Loucy (cell line): ENCODE data around the gene PRR5L.

Source experiments
- H2AFZ ChIP-seq: fragments of 200-600 bp; sonication (generic); 2 replicates; pipeline ENCODE4 v1.6.0; 2016; ENCODE audit warnings: antibody characterized with exemption, mild to moderate bottlenecking, low read length, moderate library complexity
- H3F3A ChIP-seq: fragments of 200-600 bp; 2 replicates; pipeline ENCODE4 v1.6.0; 2016; ENCODE audit warnings: antibody characterized with exemption, low read depth, mild to moderate bottlenecking
- H3K27me3 ChIP-seq: fragments of 200-600 bp; sonication (generic); 2 replicates; pipeline ENCODE4 v1.6.1; 2014; ENCODE audit warnings: low read length, mild to moderate bottlenecking; ENCODE audit not compliant: insufficient read depth, poor library complexity, severe bottlenecking
- H3K36me3 ChIP-seq: fragments of 200-600 bp; sonication (generic); 2 replicates; pipeline ENCODE4 v1.6.1; 2016; ENCODE audit warnings: low read length; ENCODE audit not compliant: insufficient read depth
- H3K4me1 ChIP-seq: fragments of 200-600 bp; sonication (generic); 2 replicates; pipeline ENCODE4 v1.5.1; 2014; ENCODE audit warnings: low read length, mild to moderate bottlenecking; ENCODE audit not compliant: insufficient read depth, poor library complexity, severe bottlenecking
- H3K4me2 ChIP-seq: fragments of 200-600 bp; sonication (generic); 2 replicates; pipeline ENCODE4 v1.6.0; 2014; ENCODE audit warnings: antibody characterized with exemption, low read length, low read depth, mild to moderate bottlenecking; ENCODE audit not compliant: poor library complexity, severe bottlenecking
- H3K4me3 ChIP-seq: fragments of 200-600 bp; sonication (generic); 2 replicates; pipeline ENCODE4 v1.5.1; 2014; ENCODE audit warnings: low read length, mild to moderate bottlenecking, mixed read lengths; ENCODE audit not compliant: poor library complexity, severe bottlenecking
- H3K79me2 ChIP-seq: fragments of 200-600 bp; sonication (generic); 2 replicates; pipeline ENCODE4 v1.6.1; 2014; ENCODE audit warnings: low read length; ENCODE audit not compliant: insufficient read depth
- H3K9ac ChIP-seq: fragments of 200-600 bp; sonication (generic); 2 replicates; pipeline ENCODE4 v1.6.0; 2014; ENCODE audit warnings: mild to moderate bottlenecking, low read depth, low read length, moderate library complexity; ENCODE audit not compliant: poor library complexity, severe bottlenecking
- H3K9me2 ChIP-seq: fragments of 200-600 bp; sonication (generic); replicated peaks from 2 replicates; pipeline ENCODE4 v1.6.1; 2016; ENCODE audit warnings: low read depth, low read length, mixed read lengths
- H3K9me3 ChIP-seq: fragments of 200-600 bp; sonication (generic); 2 replicates; pipeline ENCODE4 v1.6.1; 2014; ENCODE audit warnings: mild to moderate bottlenecking, antibody characterized with exemption, low read length, low read depth; ENCODE audit not compliant: insufficient read depth
- H4K20me1 ChIP-seq: fragments of 200-600 bp; sonication (generic); 2 replicates; pipeline ENCODE4 v1.6.0; 2014; ENCODE audit warnings: antibody characterized with exemption, low read length, mild to moderate bottlenecking; ENCODE audit not compliant: insufficient read depth, poor library complexity, severe bottlenecking
- EZH2phosphoT487 ChIP-seq: fragments of 200-600 bp; IDR thresholded peaks from 2 replicates; pipeline ENCODE4 v1.6.1; 2018; ENCODE audit warnings: antibody characterized with exemption, mild to moderate bottlenecking, moderate library complexity, borderline replicate concordance
- TF ChIP-seq, protein P1 (sequence below): fragments of 200-600 bp; sonication (generic); conservative IDR thresholded peaks from 2 replicates; pipeline ENCODE4 v1.5.1; 2014; ENCODE audit warnings: mild to moderate bottlenecking, antibody characterized with exemption, low read length

The PRR5L gene

DNA sequence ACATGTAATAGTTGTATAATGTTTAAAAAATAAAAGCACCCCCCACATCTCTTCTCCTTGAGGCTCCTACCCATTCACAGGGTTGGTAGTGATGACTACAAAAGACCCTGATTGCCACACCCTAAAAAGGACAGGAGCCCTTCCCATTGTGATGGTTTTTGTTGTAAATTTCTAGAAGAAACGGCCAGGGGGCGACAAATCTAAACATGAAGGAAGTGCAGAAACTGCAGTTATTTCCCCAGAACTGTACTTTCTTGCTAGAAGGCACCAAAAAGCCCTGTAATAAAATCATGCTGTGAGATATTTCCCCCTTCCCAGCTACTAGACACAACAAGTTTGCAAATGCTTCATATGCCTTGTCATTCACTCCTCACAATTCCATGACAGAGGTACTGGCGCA lies 10.8 kb downstream of the PRR5L start:
- Histone ChIP-seq H3F3A (no peaks in the 10 kb centered on the region), H3K4me3 (no peak overlapping the region), H3K9me3 (no peaks in the 10 kb centered on the region), H3K9ac (no peak overlapping the region), H3K4me2 (peak overlapping the region; percentile 0), H4K20me1 (no peaks in the 10 kb centered on the region), H3K4me1 (peaks cover 27% of the 10 kb centered on the region), H2AFZ (peak overlapping the region; percentile 32; the same call in 1 of the 2 replicates), H3K79me2 (no peaks in the 10 kb centered on the region), H3K9me2 (no peaks in the 10 kb centered on the region), H3K36me3 (no peaks in the 10 kb centered on the region), H3K27me3 (no peaks in the 10 kb centered on the region)
- no peak for TF ChIP-seq EZH2phosphoT487
- TF ChIP-seq, protein P1, sequence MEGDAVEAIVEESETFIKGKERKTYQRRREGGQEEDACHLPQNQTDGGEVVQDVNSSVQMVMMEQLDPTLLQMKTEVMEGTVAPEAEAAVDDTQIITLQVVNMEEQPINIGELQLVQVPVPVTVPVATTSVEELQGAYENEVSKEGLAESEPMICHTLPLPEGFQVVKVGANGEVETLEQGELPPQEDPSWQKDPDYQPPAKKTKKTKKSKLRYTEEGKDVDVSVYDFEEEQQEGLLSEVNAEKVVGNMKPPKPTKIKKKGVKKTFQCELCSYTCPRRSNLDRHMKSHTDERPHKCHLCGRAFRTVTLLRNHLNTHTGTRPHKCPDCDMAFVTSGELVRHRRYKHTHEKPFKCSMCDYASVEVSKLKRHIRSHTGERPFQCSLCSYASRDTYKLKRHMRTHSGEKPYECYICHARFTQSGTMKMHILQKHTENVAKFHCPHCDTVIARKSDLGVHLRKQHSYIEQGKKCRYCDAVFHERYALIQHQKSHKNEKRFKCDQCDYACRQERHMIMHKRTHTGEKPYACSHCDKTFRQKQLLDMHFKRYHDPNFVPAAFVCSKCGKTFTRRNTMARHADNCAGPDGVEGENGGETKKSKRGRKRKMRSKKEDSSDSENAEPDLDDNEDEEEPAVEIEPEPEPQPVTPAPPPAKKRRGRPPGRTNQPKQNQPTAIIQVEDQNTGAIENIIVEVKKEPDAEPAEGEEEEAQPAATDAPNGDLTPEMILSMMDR: peak; percentile 80

GRCh38 chr11:36308577-36308976 lies 12.5 kb downstream of the PRR5L start:
- Histone ChIP-seq H3K4me2 (no peak overlapping the region), H3K9me3 (no peaks in the 10 kb centered on the region), H3F3A (no peaks in the 10 kb centered on the region), H4K20me1 (no peaks in the 10 kb centered on the region), H3K9ac (no peak overlapping the region), H3K4me3 (no peak overlapping the region), H2AFZ (no peak overlapping the region), H3K79me2 (no peaks in the 10 kb centered on the region), H3K9me2 (no peaks in the 10 kb centered on the region), H3K4me1 (peaks cover 43% of the 10 kb centered on the region), H3K27me3 (no peaks in the 10 kb centered on the region), H3K36me3 (no peaks in the 10 kb centered on the region)
- TF ChIP-seq EZH2phosphoT487: no peak
- TF ChIP-seq, protein P1: no peak

GRCh38 chr11:36309779-36310178 lies 13.7 kb downstream of the PRR5L start:
- no peaks in the 10 kb centered on the region for H3K79me2 ChIP-seq
- no peaks in the 10 kb centered on the region for H3K9me2 ChIP-seq
- H2AFZ ChIP-seq: no peak overlapping the region
- H3K4me1 ChIP-seq: peaks cover 44% of the 10 kb centered on the region
- no peak overlapping the region for H3K4me2 ChIP-seq
- H3K9ac ChIP-seq: no peak overlapping the region
- TF ChIP-seq, protein P1: no peak
- no peak for TF ChIP-seq EZH2phosphoT487
- H3K36me3 ChIP-seq: no peaks in the 10 kb centered on the region
- no peaks in the 10 kb centered on the region for H4K20me1 ChIP-seq
- H3K4me3 ChIP-seq: no peak overlapping the region
- no peaks in the 10 kb centered on the region for H3K27me3 ChIP-seq
- no peaks in the 10 kb centered on the region for H3F3A ChIP-seq
- H3K9me3 ChIP-seq: no peaks in the 10 kb centered on the region
